Measurements from ENCODE around the gene TRPM6. TPM values are rescaled to one million over a fixed set of nuclear protein-coding genes. Genes with fewer than 3 reads are reported as not detected.

The TRPM6 gene
- total and polyA plus RNA-seq, 2 donors from 2014 or later = 1.3 to 2.0 TPM

- Histone ChIP-seq H3K9me3 (ENCODE audit: control insufficient read depth in 2 of 3, insufficient read depth in 1 of 3, low read length in 3 of 3) (no peaks in the 10 kb centered on the region), H3K27me3 (ENCODE audit: control insufficient read depth, insufficient read depth, low read length) (no peaks in the 10 kb centered on the region), H3K4me1 (ENCODE audit: control insufficient read depth in 2 of 3, insufficient read depth in 2 of 3, low read depth in 1 of 3, low read length in 3 of 3) (no peaks in the 10 kb centered on the region), H3K27ac (ENCODE audit: low read depth in 2 of 2, low read length in 2 of 2) (no peak overlapping the region), H3K9ac (ENCODE audit: low read length in 3 of 3) (no peak overlapping the region), H3K36me3 (ENCODE audit: control insufficient read depth in 2 of 3, insufficient read depth in 3 of 3, low read length in 3 of 3) (no peaks in the 10 kb centered on the region), H3K4me3 (ENCODE audit: low read length in 3 of 3) (no peak overlapping the region)
- no peak for FAIRE-seq
- intact Hi-C loops (cut with DNase I) = no loop called here
- no peak for TF ChIP-seq CTCF (IDR thresholded peaks at IDR 0.05; ENCODE audit: borderline replicate concordance, extremely low read depth, insufficient read depth)
- DNase-seq = no peak
Measured at GRCh38 chr9:74691058-74691457, 196.7 kb downstream of the TRPM6 start.

GRCh38 chr9:74683322-74683721, 204.4 kb downstream of the TRPM6 start:
- FAIRE-seq (no peak), DNase-seq (no peak)
- Histone ChIP-seq H3K9ac (ENCODE audit: low read length in 3 of 3) (no peak overlapping the region), H3K36me3 (ENCODE audit: control insufficient read depth in 2 of 3, insufficient read depth in 3 of 3, low read length in 3 of 3) (no peaks in the 10 kb centered on the region), H3K27me3 (ENCODE audit: control insufficient read depth, insufficient read depth, low read length) (no peaks in the 10 kb centered on the region), H3K4me3 (ENCODE audit: low read length in 3 of 3) (no peak overlapping the region), H3K27ac (ENCODE audit: low read depth in 2 of 2, low read length in 2 of 2) (no peak overlapping the region), H3K4me1 (ENCODE audit: control insufficient read depth in 2 of 3, insufficient read depth in 2 of 3, low read depth in 1 of 3, low read length in 3 of 3) (no peaks in the 10 kb centered on the region), H3K9me3 (ENCODE audit: control insufficient read depth in 2 of 3, insufficient read depth in 1 of 3, low read length in 3 of 3) (no peaks in the 10 kb centered on the region)
- no peak for TF ChIP-seq CTCF (IDR thresholded peaks at IDR 0.05; ENCODE audit: borderline replicate concordance, extremely low read depth, insufficient read depth)
- intact Hi-C loops (cut with DNase I) = no loop called here

GRCh38 chr9:74681906-74682305, 205.8 kb downstream of the TRPM6 start:
- no peaks in the 10 kb centered on the region for H3K36me3 ChIP-seq (ENCODE audit: control insufficient read depth in 2 of 3, insufficient read depth in 3 of 3, low read length in 3 of 3)

More at GRCh38 chr9:74681906-74682305, 205.8 kb downstream of the TRPM6 start:
- no peaks in the 10 kb centered on the region for H3K4me1 ChIP-seq (ENCODE audit: control insufficient read depth in 2 of 3, insufficient read depth in 2 of 3, low read depth in 1 of 3, low read length in 3 of 3)
- DNase-seq (no peak), FAIRE-seq (no peak)
- intact Hi-C loops (cut with DNase I) = no loop called here
- no peak overlapping the region for H3K27ac ChIP-seq (ENCODE audit: low read depth in 2 of 2, low read length in 2 of 2)
- H3K9ac ChIP-seq (ENCODE audit: low read length in 3 of 3) = no peak overlapping the region
- H3K9me3 ChIP-seq (ENCODE audit: control insufficient read depth in 2 of 3, insufficient read depth in 1 of 3, low read length in 3 of 3) = no peaks in the 10 kb centered on the region
- no peak overlapping the region for H3K4me3 ChIP-seq (ENCODE audit: low read length in 3 of 3)
- no peaks in the 10 kb centered on the region for H3K27me3 ChIP-seq (ENCODE audit: control insufficient read depth, insufficient read depth, low read length)
- TF ChIP-seq CTCF (IDR thresholded peaks at IDR 0.05; ENCODE audit: borderline replicate concordance, extremely low read depth, insufficient read depth) = no peak
